K562 (cell line): Measurements from ENCODE around the gene PPP1R12C. TPM values are rescaled to one million over a fixed set of nuclear protein-coding genes. Genes with fewer than 3 reads are reported as not detected.

Experiments used
- DLX4 ChIP-seq: fragments of 250-450 bp; sonication (Bioruptor Pico); IDR thresholded peaks from 2 replicates; pipeline ENCODE4 v1.6.1; 2021; ENCODE audit warnings: mild to moderate bottlenecking
- ESRRA ChIP-seq: fragments of 450-650 bp; IDR thresholded peaks from 2 replicates; pipeline ENCODE4 v1.6.1; 2014; ENCODE audit warnings: low read depth, mild to moderate bottlenecking, moderate library complexity, borderline replicate concordance
- HMBOX1 ChIP-seq: sonication (generic); IDR thresholded peaks from 2 replicates; pipeline ENCODE4 v1.6.1; 2016
- KDM5B ChIP-seq: fragments of 200-600 bp; sonication (generic); IDR thresholded peaks from 2 replicates; pipeline ENCODE4 v1.6.1; 2012; ENCODE audit warnings: low read depth, mild to moderate bottlenecking, moderate library complexity, low read length, control low read depth, inconsistent platforms; ENCODE audit not compliant: insufficient replicate concordance
- MCM3 ChIP-seq: fragments of 450-650 bp; IDR thresholded peaks from 2 replicates; pipeline ENCODE4 v1.6.1; 2016
- PCBP2 ChIP-seq: fragments of 200-400 bp; formaldehyde crosslinking; IDR thresholded peaks from 2 replicates; pipeline ENCODE4 v1.6.1; 2018; ENCODE audit warnings: low read length, low read depth, mild to moderate bottlenecking, moderate library complexity; ENCODE audit not compliant: poor library complexity, severe bottlenecking
- POLR2A ChIP-seq: fragments of 450-650 bp; conservative IDR thresholded peaks from 2 replicates; pipeline ENCODE4 v1.6.1; 2016
- SAP30 ChIP-seq: fragments of 200-600 bp; sonication (generic); IDR thresholded peaks from 2 replicates; pipeline ENCODE4 v1.6.1; 2012; ENCODE audit warnings: borderline replicate concordance, low read depth, mild to moderate bottlenecking, moderate library complexity, low read length, control low read depth, inconsistent platforms; ENCODE audit not compliant: insufficient read depth, poor library complexity, severe bottlenecking
- ZNF133 ChIP-seq: fragments of 250-450 bp; sonication (Bioruptor Pico); IDR thresholded peaks from 2 replicates; pipeline ENCODE4 v1.4.0; 2020; ENCODE audit warnings: mild to moderate bottlenecking
- polyA plus RNA-seq, 8 experiments: library from polyadenylated mRNA; depleted of rRNA in 4 of 8; stranded (reverse) in 5 of 8; unstranded in 3 of 8; fragments of >200 nt; fragmentation: Nextera tagmentation in 2 of 8; fragmentation: Illumina TruSeq in 1 of 8; extraction: Ambion mirVana in 2 of 8; extraction: Trizol in 1 of 8; gene quantifications; 2 replicates each; pipeline versions ENCODE4 v1.2.1 to v1.2.3, GENCODE V29; 2011 to 2014; ENCODE audit warnings: inconsistent platforms in 1 of 8, missing spikeins in 1 of 8
- total RNA-seq, 7 experiments: library from RNA; depleted of rRNA in 6 of 7; stranded (reverse); fragments of >200 nt in 6 of 7; fragmentation: Illumina TruSeq in 2 of 7; extraction: Trizol in 2 of 7; gene quantifications; 2 replicates each; pipeline versions ENCODE4 v1.2.1 to v1.2.3, GENCODE V29; 2011 to 2021; ENCODE audit warnings: low replicate concordance in 1 of 7
- TF ChIP-seq, protein P1 (sequence below): sonication (generic); formaldehyde crosslinking; IDR thresholded peaks from 2 replicates; pipeline ENCODE4 v1.8.0; 2022; ENCODE audit warnings: missing genetic modification reagents, mild to moderate bottlenecking, moderate library complexity, borderline replicate concordance
- TF ChIP-seq, protein P2 (sequence below): IDR thresholded peaks from 2 replicates; pipeline ENCODE4 v1.6.1; 2012; ENCODE audit warnings: low read depth, low read length, improper control_type of control experiment, borderline replicate concordance
- TF ChIP-seq, protein P3 (sequence below): fragments of 450-650 bp; IDR thresholded peaks from 2 replicates; pipeline ENCODE4 v1.7.0; 2016; ENCODE audit warnings: borderline replicate concordance
- TF ChIP-seq, protein P4 (sequence below), 2 experiments: fragments of 150-350 bp in 1 of 2; IDR thresholded peaks; 2 replicates each; pipeline ENCODE4 v1.6.1; 2012 to 2016; ENCODE audit warnings: low read depth in 2 of 2, low read length in 2 of 2, mild to moderate bottlenecking in 1 of 2, moderate library complexity in 1 of 2
- TF ChIP-seq, protein P5 (sequence below): fragments of 450-650 bp; IDR thresholded peaks from 2 replicates; pipeline ENCODE4 v1.6.1; 2017; ENCODE audit warnings: mild to moderate bottlenecking, moderate library complexity

PPP1R12C gene
- total and polyA plus RNA-seq, 9 of the 15 experiments (the other 6 are each of a cell fraction or from before 2014, with no cell fraction given), result 1.8 to 136 (median 33.7) TPM

DNA sequence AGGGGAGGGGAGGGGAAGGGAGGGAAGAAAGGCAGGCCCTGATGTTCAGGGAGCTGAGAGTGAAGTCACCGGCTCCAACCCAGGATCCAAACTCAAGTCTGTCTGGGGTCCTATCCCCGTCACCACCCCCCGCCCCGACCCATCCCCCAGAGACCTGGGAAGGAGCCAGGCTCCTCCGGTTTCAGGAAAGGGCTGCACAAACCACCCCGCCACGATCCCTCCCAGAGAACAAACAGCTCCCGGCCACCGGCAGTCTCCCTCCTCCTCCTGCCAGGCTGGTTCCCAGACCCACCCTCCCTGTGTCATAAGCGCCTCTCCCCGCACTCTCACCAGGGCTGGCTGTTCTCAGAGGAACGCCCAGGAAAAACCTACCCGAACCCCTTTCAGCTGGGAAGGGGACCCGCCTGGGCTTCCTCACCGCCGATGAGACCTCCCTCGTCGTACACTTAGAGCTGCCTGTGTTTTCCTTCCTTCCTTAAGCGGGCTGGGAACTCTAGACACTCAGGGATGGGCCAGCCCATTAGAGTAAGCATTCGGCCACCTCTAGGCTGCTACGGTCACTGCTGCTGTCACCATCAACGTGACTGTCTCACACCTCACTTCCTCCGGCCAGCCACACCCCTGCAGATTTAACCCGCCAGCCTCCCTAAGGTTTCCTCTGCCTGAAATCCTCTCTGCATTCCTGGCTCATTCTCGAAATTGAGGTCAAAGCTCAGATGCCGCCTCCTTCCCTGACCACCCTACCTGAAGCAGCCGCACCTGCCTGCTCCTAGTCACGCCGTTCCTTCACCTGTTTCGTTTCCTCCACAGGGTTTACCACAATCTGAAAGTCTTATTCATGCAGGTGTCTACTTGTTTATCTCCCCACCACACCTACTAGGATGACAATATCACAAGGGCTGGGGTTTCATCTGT, 48.2 kb downstream of the PPP1R12C start (continued):
- TF ChIP-seq, protein P1, sequence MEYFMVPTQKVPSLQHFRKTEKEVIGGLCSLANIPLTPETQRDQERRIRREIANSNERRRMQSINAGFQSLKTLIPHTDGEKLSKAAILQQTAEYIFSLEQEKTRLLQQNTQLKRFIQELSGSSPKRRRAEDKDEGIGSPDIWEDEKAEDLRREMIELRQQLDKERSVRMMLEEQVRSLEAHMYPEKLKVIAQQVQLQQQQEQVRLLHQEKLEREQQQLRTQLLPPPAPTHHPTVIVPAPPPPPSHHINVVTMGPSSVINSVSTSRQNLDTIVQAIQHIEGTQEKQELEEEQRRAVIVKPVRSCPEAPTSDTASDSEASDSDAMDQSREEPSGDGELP, result no peak
- TF ChIP-seq ZNF133 (CRISPR knock-in tag), result no peak
- TF ChIP-seq DLX4 (CRISPR knock-in tag), result no peak
- no peak for TF ChIP-seq MCM3
- TF ChIP-seq PCBP2, result no peak
- TF ChIP-seq, protein P2, sequence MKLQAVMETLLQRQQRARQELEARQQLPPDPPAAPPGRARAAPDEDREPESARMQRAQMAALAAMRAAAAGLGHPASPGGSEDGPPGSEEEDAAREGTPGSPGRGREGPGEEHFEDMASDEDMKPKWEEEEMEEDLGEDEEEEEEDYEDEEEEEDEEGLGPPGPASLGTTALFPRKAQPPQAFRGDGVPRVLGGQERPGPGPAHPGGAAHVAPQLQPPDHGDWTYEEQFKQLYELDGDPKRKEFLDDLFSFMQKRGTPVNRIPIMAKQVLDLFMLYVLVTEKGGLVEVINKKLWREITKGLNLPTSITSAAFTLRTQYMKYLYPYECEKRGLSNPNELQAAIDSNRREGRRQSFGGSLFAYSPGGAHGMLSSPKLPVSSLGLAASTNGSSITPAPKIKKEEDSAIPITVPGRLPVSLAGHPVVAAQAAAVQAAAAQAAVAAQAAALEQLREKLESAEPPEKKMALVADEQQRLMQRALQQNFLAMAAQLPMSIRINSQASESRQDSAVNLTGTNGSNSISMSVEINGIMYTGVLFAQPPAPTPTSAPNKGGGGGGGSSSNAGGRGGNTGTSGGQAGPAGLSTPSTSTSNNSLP, result no peak
- TF ChIP-seq, protein P3, sequence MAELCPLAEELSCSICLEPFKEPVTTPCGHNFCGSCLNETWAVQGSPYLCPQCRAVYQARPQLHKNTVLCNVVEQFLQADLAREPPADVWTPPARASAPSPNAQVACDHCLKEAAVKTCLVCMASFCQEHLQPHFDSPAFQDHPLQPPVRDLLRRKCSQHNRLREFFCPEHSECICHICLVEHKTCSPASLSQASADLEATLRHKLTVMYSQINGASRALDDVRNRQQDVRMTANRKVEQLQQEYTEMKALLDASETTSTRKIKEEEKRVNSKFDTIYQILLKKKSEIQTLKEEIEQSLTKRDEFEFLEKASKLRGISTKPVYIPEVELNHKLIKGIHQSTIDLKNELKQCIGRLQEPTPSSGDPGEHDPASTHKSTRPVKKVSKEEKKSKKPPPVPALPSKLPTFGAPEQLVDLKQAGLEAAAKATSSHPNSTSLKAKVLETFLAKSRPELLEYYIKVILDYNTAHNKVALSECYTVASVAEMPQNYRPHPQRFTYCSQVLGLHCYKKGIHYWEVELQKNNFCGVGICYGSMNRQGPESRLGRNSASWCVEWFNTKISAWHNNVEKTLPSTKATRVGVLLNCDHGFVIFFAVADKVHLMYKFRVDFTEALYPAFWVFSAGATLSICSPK, result no peak
- TF ChIP-seq, protein P4, sequence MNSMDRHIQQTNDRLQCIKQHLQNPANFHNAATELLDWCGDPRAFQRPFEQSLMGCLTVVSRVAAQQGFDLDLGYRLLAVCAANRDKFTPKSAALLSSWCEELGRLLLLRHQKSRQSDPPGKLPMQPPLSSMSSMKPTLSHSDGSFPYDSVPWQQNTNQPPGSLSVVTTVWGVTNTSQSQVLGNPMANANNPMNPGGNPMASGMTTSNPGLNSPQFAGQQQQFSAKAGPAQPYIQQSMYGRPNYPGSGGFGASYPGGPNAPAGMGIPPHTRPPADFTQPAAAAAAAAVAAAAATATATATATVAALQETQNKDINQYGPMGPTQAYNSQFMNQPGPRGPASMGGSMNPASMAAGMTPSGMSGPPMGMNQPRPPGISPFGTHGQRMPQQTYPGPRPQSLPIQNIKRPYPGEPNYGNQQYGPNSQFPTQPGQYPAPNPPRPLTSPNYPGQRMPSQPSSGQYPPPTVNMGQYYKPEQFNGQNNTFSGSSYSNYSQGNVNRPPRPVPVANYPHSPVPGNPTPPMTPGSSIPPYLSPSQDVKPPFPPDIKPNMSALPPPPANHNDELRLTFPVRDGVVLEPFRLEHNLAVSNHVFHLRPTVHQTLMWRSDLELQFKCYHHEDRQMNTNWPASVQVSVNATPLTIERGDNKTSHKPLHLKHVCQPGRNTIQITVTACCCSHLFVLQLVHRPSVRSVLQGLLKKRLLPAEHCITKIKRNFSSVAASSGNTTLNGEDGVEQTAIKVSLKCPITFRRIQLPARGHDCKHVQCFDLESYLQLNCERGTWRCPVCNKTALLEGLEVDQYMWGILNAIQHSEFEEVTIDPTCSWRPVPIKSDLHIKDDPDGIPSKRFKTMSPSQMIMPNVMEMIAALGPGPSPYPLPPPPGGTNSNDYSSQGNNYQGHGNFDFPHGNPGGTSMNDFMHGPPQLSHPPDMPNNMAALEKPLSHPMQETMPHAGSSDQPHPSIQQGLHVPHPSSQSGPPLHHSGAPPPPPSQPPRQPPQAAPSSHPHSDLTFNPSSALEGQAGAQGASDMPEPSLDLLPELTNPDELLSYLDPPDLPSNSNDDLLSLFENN (IDR thresholded peaks at IDR 0.05; ENCODE audit: low read depth in 2 of 2, low read length in 2 of 2), result no peak
- no peak for TF ChIP-seq ESRRA
- peak; percentile 14; the same call in 1 of the 2 replicates for TF ChIP-seq HMBOX1
- no peak for TF ChIP-seq SAP30
- TF ChIP-seq, protein P5, sequence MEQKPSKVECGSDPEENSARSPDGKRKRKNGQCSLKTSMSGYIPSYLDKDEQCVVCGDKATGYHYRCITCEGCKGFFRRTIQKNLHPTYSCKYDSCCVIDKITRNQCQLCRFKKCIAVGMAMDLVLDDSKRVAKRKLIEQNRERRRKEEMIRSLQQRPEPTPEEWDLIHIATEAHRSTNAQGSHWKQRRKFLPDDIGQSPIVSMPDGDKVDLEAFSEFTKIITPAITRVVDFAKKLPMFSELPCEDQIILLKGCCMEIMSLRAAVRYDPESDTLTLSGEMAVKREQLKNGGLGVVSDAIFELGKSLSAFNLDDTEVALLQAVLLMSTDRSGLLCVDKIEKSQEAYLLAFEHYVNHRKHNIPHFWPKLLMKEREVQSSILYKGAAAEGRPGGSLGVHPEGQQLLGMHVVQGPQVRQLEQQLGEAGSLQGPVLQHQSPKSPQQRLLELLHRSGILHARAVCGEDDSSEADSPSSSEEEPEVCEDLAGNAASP, result no peak
- peak; percentile 55 for TF ChIP-seq KDM5B
- TF ChIP-seq POLR2A, result peak; percentile 44; the same call in 1 of the 2 replicates
